GM23338 (cell line): ENCODE data around the gene NELFA.

Experiments used
- CREB1 ChIP-seq: fragments of 250-450 bp; sonication (Bioruptor Pico); IDR thresholded peaks from 2 replicates; pipeline ENCODE4 v1.5.0; 2020; ENCODE audit warnings: low read depth, mild to moderate bottlenecking, moderate library complexity
- CTCF ChIP-seq, 2 experiments: fragments of 200-600 bp in 1 of 2; sonication (generic) in 1 of 2; conservative IDR thresholded peaks; 2 replicates each; pipeline versions ENCODE4 v1.5.1 to v1.6.1; 2016 to 2017; ENCODE audit warnings: antibody characterized with exemption in 2 of 2, low read depth in 2 of 2, mild to moderate bottlenecking in 2 of 2, moderate library complexity in 1 of 2
- EZH2 ChIP-seq: fragments of 200-600 bp; sonication (generic); IDR thresholded peaks from one replicate; pipeline ENCODE4 v1.8.0; 2017; ENCODE audit warnings: antibody characterized with exemption, mild to moderate bottlenecking, low read depth; ENCODE audit not compliant: unreplicated experiment
- JUNB ChIP-seq: IDR thresholded peaks from one replicate; pipeline ENCODE4 v1.6.1; 2016; ENCODE audit warnings: antibody characterized with exemption; ENCODE audit not compliant: unreplicated experiment
- POLR2AphosphoS5 ChIP-seq: IDR thresholded peaks from 2 replicates; pipeline ENCODE4 v1.6.1; 2016; ENCODE audit warnings: antibody characterized with exemption, low read depth
- REST ChIP-seq: IDR thresholded peaks from one replicate; pipeline ENCODE4 v1.6.1; 2018; ENCODE audit warnings: antibody characterized with exemption; ENCODE audit not compliant: unreplicated experiment

GRCh38 chr4:2024683-2025082 is 15.9 kb upstream of the NELFA start:
- no peak for TF ChIP-seq CTCF (conservative IDR thresholded peaks at IDR 0.05; ENCODE audit: low read depth in 2 of 2)
- TF ChIP-seq REST, result no peak
- TF ChIP-seq EZH2, result no peak
- no peak for TF ChIP-seq CREB1
- no peak for TF ChIP-seq JUNB
- no peak for TF ChIP-seq POLR2AphosphoS5
